Tibial nerve (tissue), 4 donors: Measurements from ENCODE around the gene BCOR. TPM values are rescaled to one million over a fixed set of nuclear protein-coding genes. Genes with fewer than 3 reads are reported as not detected.
A peak's percentile ranks its signal among the peaks of the same experiment; 100 is the strongest.

Source experiments
- DNase-seq, 2 donors: peaks; one replicate each; pipeline ENCODE4 v3.0.0-alpha.2; 2019; ENCODE audit warnings: low spot score in 2 of 2
- H3K27ac ChIP-seq, 4 donors: fragments of 200-600 bp; sonication (generic) in 3 of 4; one replicate each; pipeline ENCODE4 v1.5.1; 2017 to 2019; ENCODE audit warnings: mild to moderate bottlenecking in 1 of 4
- H3K27me3 ChIP-seq, 2 donors: fragments of 200-600 bp; sonication (generic) in 1 of 2; one replicate each; pipeline versions ENCODE4 v1.5.1 to v1.6.0; 2017 to 2019
- H3K36me3 ChIP-seq, 3 donors: fragments of 200-600 bp; sonication (generic); one replicate each; pipeline ENCODE4 v1.5.1; 2018 to 2019
- H3K4me1 ChIP-seq, 4 donors: fragments of 200-600 bp; sonication (generic) in 3 of 4; one replicate each; pipeline ENCODE4 v1.5.1; 2017 to 2019
- H3K4me3 ChIP-seq, 4 donors: fragments of 200-600 bp; sonication (generic) in 3 of 4; one replicate each; pipeline ENCODE4 v1.5.1; 2017 to 2019; ENCODE audit warnings: mild to moderate bottlenecking in 1 of 4, moderate library complexity in 1 of 4
- H3K9me3 ChIP-seq, 4 donors: fragments of 200-600 bp; sonication (generic) in 3 of 4; one replicate each; pipeline ENCODE4 v1.5.1; 2017 to 2019
- EP300 ChIP-seq, 2 donors: sonication (generic); formaldehyde crosslinking; IDR thresholded peaks; one replicate each; pipeline ENCODE4 v1.6.1; 2017; ENCODE audit warnings: antibody characterized with exemption in 2 of 2, mild to moderate bottlenecking in 1 of 2
- POLR2A ChIP-seq, 2 donors: fragments of 450-650 bp; IDR thresholded peaks; one replicate each; pipeline ENCODE4 v1.6.1; 2017; ENCODE audit warnings: antibody characterized with exemption in 2 of 2, mild to moderate bottlenecking in 2 of 2, moderate library complexity in 2 of 2
- WGBS, 2 donors: methylation state at CpG; one replicate each; pipeline ENCODE4 v1.1.5; 2018; 5-methylcytosine and 5-hydroxymethylcytosine counted together
- total RNA-seq, 4 donors: library from RNA; depleted of rRNA; stranded (reverse); fragments of >200 nt; gene quantifications; one replicate each; pipeline ENCODE4 v1.1.0, GENCODE V29; 2016
- TF ChIP-seq, protein P1 (sequence below), 5 experiments: fragments of 200-600 bp in 3 of 5; fragments of 450-650 bp in 2 of 5; sonication (generic) in 3 of 5; IDR thresholded peaks; one replicate each; pipeline ENCODE4 v1.5.1; 2016 to 2019; ENCODE audit warnings: antibody characterized with exemption in 5 of 5, mild to moderate bottlenecking in 3 of 5, moderate library complexity in 2 of 5

BCOR gene
- total RNA-seq, 4 donors from 2014 or later: 16.2 to 34.7 (median 23.7) TPM

DNA sequence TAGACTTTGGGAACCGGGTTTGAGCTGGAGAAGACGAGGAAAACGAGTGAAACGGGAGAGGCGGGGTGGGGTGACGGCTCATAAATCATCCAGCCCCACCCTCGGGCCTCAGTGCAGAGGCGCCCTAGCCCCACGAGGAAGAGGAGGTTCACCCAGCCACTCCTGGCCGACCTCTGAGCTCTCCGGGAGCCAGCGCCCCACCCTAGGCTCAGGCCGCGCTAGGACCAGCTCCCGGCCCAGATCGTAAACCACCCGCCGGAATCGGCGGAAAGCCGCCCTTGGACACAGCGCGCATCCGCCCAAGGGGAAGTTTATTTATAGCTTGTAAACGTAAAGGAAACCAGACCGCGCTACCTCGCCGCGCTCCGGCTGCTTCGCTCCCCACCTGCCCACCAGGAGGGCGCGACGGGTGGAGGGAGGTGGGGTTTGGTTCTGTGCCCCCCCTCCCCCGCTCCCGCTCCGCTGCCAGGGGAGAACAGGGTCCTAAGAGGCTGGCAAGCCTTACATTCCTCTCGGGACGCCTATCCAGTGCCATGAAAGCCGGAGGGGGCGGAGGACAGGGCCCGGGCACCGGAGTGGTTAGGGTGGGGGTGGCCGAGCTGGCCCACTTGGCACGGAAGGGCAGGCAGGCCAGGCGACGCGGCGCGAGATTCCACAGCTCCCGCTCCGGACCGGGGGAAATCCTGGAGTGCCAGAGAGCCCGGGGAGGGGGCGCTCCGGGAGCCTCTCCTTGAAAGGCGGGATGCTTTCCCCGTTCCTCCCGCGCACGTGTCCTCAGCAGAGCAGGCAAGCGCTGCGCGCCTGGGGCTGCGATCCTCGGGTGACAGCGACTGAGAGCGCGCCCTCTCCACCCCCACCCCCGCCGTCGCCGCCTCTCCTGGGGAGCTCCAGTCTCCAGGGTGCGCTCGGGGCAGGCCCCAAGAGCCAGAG, 84.2 kb downstream of the BCOR start:
- peaks cover 0 to 30% (median 7%) of the 10 kb centered on the region in 4 donors for H3K4me1 ChIP-seq
- WGBS, 2 donors: 0 to 14% methylated on average over 2 to 59 of the region's 76 CpGs
- no peaks in the 10 kb centered on the region for H3K9me3 ChIP-seq
- peak overlapping the region; percentile 72 to 96 (median 94) for H3K27ac ChIP-seq
- H3K36me3 ChIP-seq: no peaks in the 10 kb centered on the region
- peak; percentile 29 to 51 for DNase-seq
- TF ChIP-seq EP300 (IDR thresholded peaks at IDR 0.05) (peak in 1 of 2 donors; percentile 69), POLR2A (IDR thresholded peaks at IDR 0.05) (no peak)
- H3K27me3 ChIP-seq: peaks cover 0 to 36% of the 10 kb centered on the region in 2 donors
- peak overlapping the region; percentile 37 to 60 (median 58) for H3K4me3 ChIP-seq

DNA sequence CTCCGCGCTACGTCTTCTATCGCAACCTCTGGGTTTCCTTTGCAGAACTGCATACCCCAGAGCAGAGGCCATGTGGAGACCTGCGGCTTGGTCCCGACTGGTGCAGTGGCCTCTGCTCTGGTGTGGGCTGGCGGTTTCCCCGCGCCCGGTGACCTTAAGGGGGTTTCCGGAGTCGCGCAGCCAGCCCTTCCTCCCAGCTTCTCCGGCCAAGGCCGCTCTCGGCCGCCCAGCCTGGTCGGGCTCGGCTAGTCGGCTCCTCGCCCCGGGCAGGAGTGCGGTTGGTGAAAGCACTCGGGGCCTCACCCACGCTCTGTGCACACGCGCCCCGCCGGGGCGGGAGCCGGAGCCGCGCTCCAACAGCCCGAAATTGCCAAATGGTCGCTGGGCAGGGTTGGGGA, 84.9 kb downstream of the BCOR start:
- Histone ChIP-seq H3K4me1 (peaks cover 0 to 35% (median 7%) of the 10 kb centered on the region in 4 donors), H3K4me3 (peak overlapping the region; percentile 37 to 60 (median 58)), H3K27ac (peak overlapping the region; percentile 72 to 96 (median 94)), H3K27me3 (peaks cover 0 to 38% of the 10 kb centered on the region in 2 donors), H3K36me3 (no peaks in the 10 kb centered on the region), H3K9me3 (no peaks in the 10 kb centered on the region)
- TF ChIP-seq POLR2A (IDR thresholded peaks at IDR 0.05) (no peak), EP300 (IDR thresholded peaks at IDR 0.05) (no peak)
- TF ChIP-seq, protein P1, sequence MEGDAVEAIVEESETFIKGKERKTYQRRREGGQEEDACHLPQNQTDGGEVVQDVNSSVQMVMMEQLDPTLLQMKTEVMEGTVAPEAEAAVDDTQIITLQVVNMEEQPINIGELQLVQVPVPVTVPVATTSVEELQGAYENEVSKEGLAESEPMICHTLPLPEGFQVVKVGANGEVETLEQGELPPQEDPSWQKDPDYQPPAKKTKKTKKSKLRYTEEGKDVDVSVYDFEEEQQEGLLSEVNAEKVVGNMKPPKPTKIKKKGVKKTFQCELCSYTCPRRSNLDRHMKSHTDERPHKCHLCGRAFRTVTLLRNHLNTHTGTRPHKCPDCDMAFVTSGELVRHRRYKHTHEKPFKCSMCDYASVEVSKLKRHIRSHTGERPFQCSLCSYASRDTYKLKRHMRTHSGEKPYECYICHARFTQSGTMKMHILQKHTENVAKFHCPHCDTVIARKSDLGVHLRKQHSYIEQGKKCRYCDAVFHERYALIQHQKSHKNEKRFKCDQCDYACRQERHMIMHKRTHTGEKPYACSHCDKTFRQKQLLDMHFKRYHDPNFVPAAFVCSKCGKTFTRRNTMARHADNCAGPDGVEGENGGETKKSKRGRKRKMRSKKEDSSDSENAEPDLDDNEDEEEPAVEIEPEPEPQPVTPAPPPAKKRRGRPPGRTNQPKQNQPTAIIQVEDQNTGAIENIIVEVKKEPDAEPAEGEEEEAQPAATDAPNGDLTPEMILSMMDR (IDR thresholded peaks at IDR 0.05): no peak
- 18% methylated on average over 29 of the region's 35 CpGs; no CpG with 5 or more reads in 1 of the 2 donors for WGBS, 2 donors
- DNase-seq: no peak

DNA sequence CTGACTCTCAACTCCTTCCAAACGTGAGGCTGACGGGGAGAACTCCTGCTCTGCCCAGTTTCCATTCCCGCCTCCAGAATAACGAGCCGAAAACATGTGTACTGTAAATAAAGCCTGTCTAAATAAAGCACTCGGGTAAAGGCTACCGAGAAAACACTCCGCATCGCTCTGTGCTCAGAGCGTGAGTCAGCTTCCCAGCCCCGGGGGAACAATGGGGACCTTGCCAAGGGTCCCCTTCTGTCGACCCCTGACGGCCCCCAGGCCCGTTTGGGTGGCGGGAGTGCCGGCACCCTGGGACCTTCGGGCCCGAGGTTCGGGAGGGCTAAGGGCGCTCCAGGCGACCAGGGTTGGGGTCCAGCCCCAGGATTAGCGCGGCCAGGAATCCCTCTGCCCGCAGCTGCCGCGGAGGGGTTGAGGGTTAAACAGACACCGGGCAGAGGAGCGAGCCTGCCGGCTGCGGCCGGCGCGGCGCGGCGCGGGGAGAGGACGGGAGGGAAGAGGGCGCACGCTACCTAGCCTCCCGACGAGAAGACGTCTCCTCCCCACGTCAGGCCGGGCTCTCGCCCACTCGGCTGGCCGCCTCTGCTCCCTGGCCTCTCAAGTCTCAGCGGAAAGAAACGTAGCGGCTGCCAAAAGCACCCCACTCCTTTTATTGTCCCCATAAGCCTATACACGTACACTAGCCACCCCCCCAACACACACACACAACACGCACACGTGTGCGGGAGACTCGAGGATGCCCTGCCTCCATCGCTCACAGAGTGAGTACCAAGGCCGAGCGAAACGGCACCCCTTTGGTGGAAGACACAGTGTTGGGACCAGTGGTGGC, 85.5 kb downstream of the BCOR start:
- TF ChIP-seq, protein P1 (IDR thresholded peaks at IDR 0.05): no peak
- no peak for TF ChIP-seq POLR2A (IDR thresholded peaks at IDR 0.05)
- peak in 1 of 2 donors; percentile 55 for TF ChIP-seq EP300 (IDR thresholded peaks at IDR 0.05)
- H3K4me3 ChIP-seq: peak overlapping the region; percentile 37 to 60 (median 58)
- 0 to 20% methylated on average over 4 to 53 of the region's 60 CpGs for WGBS, 2 donors
- peaks cover 0 to 43% of the 10 kb centered on the region in 2 donors for H3K27me3 ChIP-seq
- no peaks in the 10 kb centered on the region for H3K36me3 ChIP-seq
- peaks cover 0 to 35% (median 7%) of the 10 kb centered on the region in 4 donors for H3K4me1 ChIP-seq
- no peaks in the 10 kb centered on the region for H3K9me3 ChIP-seq
- DNase-seq: peak in 1 of 2 donors; percentile 24
- H3K27ac ChIP-seq: peak overlapping the region; percentile 72 to 96 (median 94)

DNA sequence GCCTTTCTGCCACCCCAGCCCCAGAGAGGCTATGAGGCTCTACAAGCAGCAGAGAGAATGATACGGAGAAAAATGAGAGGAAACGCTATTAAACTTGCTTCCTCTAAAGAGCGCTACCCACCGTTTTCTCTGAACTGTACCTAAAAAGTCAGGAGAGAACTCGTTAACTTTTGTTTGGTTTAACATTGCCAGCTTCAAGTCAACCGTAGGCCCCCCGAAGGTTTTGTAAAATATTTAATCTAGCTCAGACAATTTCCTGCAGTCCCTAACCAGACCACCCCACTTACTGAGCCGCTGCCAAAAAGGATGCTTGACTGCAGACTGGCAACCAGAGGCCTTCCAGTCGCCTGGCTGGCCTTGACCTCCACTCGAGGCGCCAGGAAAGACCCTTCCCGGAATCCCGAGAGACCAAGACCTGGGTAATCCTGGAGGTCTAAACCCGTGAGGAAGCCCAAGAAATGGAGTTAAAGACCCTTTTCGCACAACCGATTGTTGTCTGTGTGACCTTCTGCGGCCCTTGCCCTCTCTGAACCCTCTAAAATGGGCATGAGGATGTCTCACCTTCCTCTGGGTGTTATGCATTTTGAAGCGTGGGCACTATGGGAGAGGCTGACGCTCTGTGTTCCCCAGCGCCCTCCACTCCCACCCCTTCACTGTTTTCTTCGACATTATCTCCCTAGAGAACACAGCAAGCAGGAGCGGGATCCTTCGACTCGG, 86.3 kb downstream of the BCOR start:
- Histone ChIP-seq H3K36me3 (no peaks in the 10 kb centered on the region), H3K27me3 (peaks cover 0 to 50% of the 10 kb centered on the region in 2 donors), H3K27ac (peak overlapping the region; percentile 72 to 96 (median 94)), H3K4me3 (peak overlapping the region in 2 of 4 donors; percentile 58 to 60), H3K9me3 (no peaks in the 10 kb centered on the region), H3K4me1 (peaks cover 0 to 36% (median 7%) of the 10 kb centered on the region in 4 donors)
- 51 to 76% methylated on average over 10 to 24 of the region's 24 CpGs for WGBS, 2 donors
- TF ChIP-seq, protein P1 (IDR thresholded peaks at IDR 0.05): no peak
- TF ChIP-seq EP300 (IDR thresholded peaks at IDR 0.05) (no peak), POLR2A (IDR thresholded peaks at IDR 0.05) (no peak)
- no peak for DNase-seq
